H1 (cell line): ENCODE results near the gene ISOC2. TPM values are rescaled to one million over a fixed set of nuclear protein-coding genes. Genes with fewer than 3 reads are reported as not detected.

Experiments
- RFX5 ChIP-seq: IDR thresholded peaks from 2 replicates; pipeline ENCODE4 v1.6.1; 2011; ENCODE audit warnings: low read depth, low read length, improper control_type of control experiment, borderline replicate concordance
- polyA plus RNA-seq, 7 experiments: library from polyadenylated mRNA; depleted of rRNA in 3 of 7; stranded (reverse) in 5 of 7; unstranded in 2 of 7; fragments of >200 nt in 5 of 7; fragments of 200-250 nt in 2 of 7; gene quantifications; 1 replicate in 5 of 7; 2 replicates in 1 of 7; 4 replicates in 1 of 7; pipeline versions ENCODE4 v1.2.1 to v1.2.3, GENCODE V29; 2011 to 2013; ENCODE audit warnings: missing spikeins in 2 of 7, mixed read lengths in 2 of 7
- total RNA-seq: library from RNA; stranded (reverse); fragmentation: NEBNext Ultra II Directional; extraction: Animal tissue kit (Norgen Biotek cat#: 25700); gene quantifications from 2 replicates; pipeline ENCODE4 v1.2.1, GENCODE V29; 2021

The ISOC2 gene
- total and polyA plus RNA-seq, 2 of the 8 experiments (the other 6 are each of a cell fraction or from before 2014, with no cell fraction given) = 96.9 to 152 TPM

GRCh38 chr19:55455576-55456235 lies 5.7 kb downstream of the ISOC2 start (continued):
- TF ChIP-seq RFX5 = no peak
